Panc1 (cell line): ENCODE results near the gene HOPX. TPM values are rescaled to one million over a fixed set of nuclear protein-coding genes. Genes with fewer than 3 reads are reported as not detected.

Experiments used
- ATAC-seq: fragments of 200-7000 bp; cut with Tn5 transposase; 2 replicates; pipeline ENCODE4 v1.9.1; 2020; ENCODE audit warnings: mild to moderate bottlenecking, moderate library complexity
- BruUV-seq: library from RNA; stranded (reverse); fragments of 400-500 nt; replicated peaks from 2 replicates; lab custom pipeline; 2021; lab: Mats Ljungman, UMichigan
- CTCF ChIA-PET: fragments of 300-600 bp; sonication (Branson Sonifier 250); formaldehyde crosslinking; loops from one replicate; lab custom pipeline; 2022; ENCODE audit warnings: antibody characterized with exemption; lab: Charles Lee
- POLR2A ChIA-PET: fragments of 300-600 bp; sonication (Branson Sonifier 250); formaldehyde crosslinking; loops from one replicate; lab custom pipeline; 2022; ENCODE audit warnings: antibody characterized with exemption; lab: Charles Lee
- DNase-seq: peaks from one replicate; pipeline ENCODE4 v3.0.0-alpha.2; 2010; ENCODE audit warnings: low read depth, low spot score
- H3K27ac ChIP-seq: 2 replicates; pipeline ENCODE4 v1.5.1; 2011; ENCODE audit warnings: mild to moderate bottlenecking, low read length, inconsistent platforms
- H3K27me3 ChIP-seq: fragments of 200-500 bp; sonication (Bioruptor generic); 2 replicates; pipeline ENCODE4 v1.6.0; 2014; ENCODE audit warnings: low read length, inconsistent platforms; ENCODE audit not compliant: control insufficient read depth, insufficient read depth
- H3K36me3 ChIP-seq: fragments of 200-500 bp; sonication (Bioruptor generic); 2 replicates; pipeline ENCODE4 v1.5.1; 2014; ENCODE audit warnings: inconsistent platforms, mild to moderate bottlenecking, low read length, moderate library complexity; ENCODE audit not compliant: control insufficient read depth, insufficient read depth
- H3K4me1 ChIP-seq: 2 replicates; pipeline ENCODE4 v1.5.1; 2011; ENCODE audit warnings: inconsistent platforms, mild to moderate bottlenecking, low read length, moderate library complexity; ENCODE audit not compliant: control insufficient read depth, insufficient read depth
- H3K4me3 ChIP-seq, 2 experiments: 2 replicates each; pipeline ENCODE4 v1.5.1; 2011 to 2012; ENCODE audit warnings: low read depth in 2 of 2, low read length in 2 of 2, mild to moderate bottlenecking in 2 of 2, inconsistent platforms in 1 of 2, moderate library complexity in 1 of 2
- H3K9me3 ChIP-seq: fragments of 200-500 bp; sonication (Bioruptor generic); 2 replicates; pipeline ENCODE4 v1.5.1; 2014; ENCODE audit warnings: low read depth, mild to moderate bottlenecking, inconsistent platforms, low read length, moderate library complexity; ENCODE audit not compliant: control insufficient read depth, insufficient read depth
- CTCF ChIP-seq: fragments of 450-650 bp; IDR thresholded peaks from 2 replicates; pipeline ENCODE4 v1.5.1; 2017; ENCODE audit warnings: mild to moderate bottlenecking
- POLR2AphosphoS5 ChIP-seq: IDR thresholded peaks from 2 replicates; pipeline ENCODE4 v1.6.1; 2012; ENCODE audit warnings: mild to moderate bottlenecking, low read depth, low read length, moderate library complexity
- REST ChIP-seq, 2 experiments: IDR thresholded peaks; 2 replicates each; pipeline ENCODE4 v1.6.1; 2011 to 2012; ENCODE audit warnings: low read depth in 2 of 2, control low read depth in 1 of 2, low read length in 1 of 2, mild to moderate bottlenecking in 1 of 2, moderate library complexity in 1 of 2; ENCODE audit not compliant: insufficient read depth in 1 of 2
- SIN3A ChIP-seq: IDR thresholded peaks from 2 replicates; pipeline ENCODE4 v1.6.1; 2012; ENCODE audit warnings: low read depth, mild to moderate bottlenecking, low read length, moderate library complexity, borderline replicate concordance; ENCODE audit not compliant: insufficient read depth
- TCF7L2 ChIP-seq: IDR thresholded peaks from 2 replicates; pipeline ENCODE4 v1.6.1; 2011; ENCODE audit warnings: mild to moderate bottlenecking, low read depth, low read length, inconsistent platforms
- in situ Hi-C: cut with HindIII; loops from 2 replicates; pipeline ENCODE4 v1.10.0; 2016; ENCODE audit warnings: low sequenced_read_pairs, low pct_unique_long_range_greater_than_20kb
- intact Hi-C: fragments of 100-400 bp; cut with micrococcal nuclease; formaldehyde crosslinking; loops from one replicate; pipeline ENCODE4 v1.10.0; 2022; ENCODE audit not compliant: unreplicated experiment
- total RNA-seq: library from RNA; stranded (reverse); gene quantifications from one replicate; pipeline ENCODE4 v1.2.1, GENCODE V29; 2021; ENCODE audit not compliant: unreplicated experiment

Gene HOPX
- total RNA-seq, 1 experiment from 2014 or later = not detected

- no TSS peak for BruUV-seq
- Histone ChIP-seq H3K27ac (no peak overlapping the region), H3K4me3 (no peak overlapping the region), H3K9me3 (no peaks in the 10 kb centered on the region), H3K36me3 (no peaks in the 10 kb centered on the region), H3K27me3 (no peaks in the 10 kb centered on the region), H3K4me1 (no peaks in the 10 kb centered on the region)
- ChIA-PET POLR2A (no interaction called here), CTCF (no interaction called here)
- ATAC-seq (no peak), DNase-seq (no peak)
- intact Hi-C loops = no loop called here
- in situ Hi-C loops = no loop called here
- no peak for TF ChIP-seq TCF7L2
- no peak for TF ChIP-seq CTCF
- no peak for TF ChIP-seq REST (IDR thresholded peaks at IDR 0.05; ENCODE audit: insufficient read depth in 1 of 2, low read depth in 2 of 2, low read length in 1 of 2)
- TF ChIP-seq POLR2AphosphoS5 = no peak
- no peak for TF ChIP-seq SIN3A
Observed at GRCh38 chr4:56689201-56689969, 8.3 kb upstream of the HOPX start.

- H3K27me3 ChIP-seq = no peaks in the 10 kb centered on the region
- intact Hi-C loops (no loop called here), in situ Hi-C loops (no loop called here)
- BruUV-seq = no TSS peak
- POLR2A ChIA-PET = no interaction called here
- no peaks in the 10 kb centered on the region for H3K4me1 ChIP-seq
- DNase-seq (no peak), ATAC-seq (no peak)
- TF ChIP-seq REST (IDR thresholded peaks at IDR 0.05; ENCODE audit: insufficient read depth in 1 of 2, low read depth in 2 of 2, low read length in 1 of 2) (no peak), CTCF (no peak), TCF7L2 (no peak), POLR2AphosphoS5 (no peak)
- H3K36me3 ChIP-seq = no peaks in the 10 kb centered on the region
- no peaks in the 10 kb centered on the region for H3K9me3 ChIP-seq
- H3K4me3 ChIP-seq = no peak overlapping the region
- CTCF ChIA-PET = no interaction called here
- H3K27ac ChIP-seq = no peak overlapping the region
Observed at GRCh38 chr4:56688094-56688647, 7.1 kb upstream of the HOPX start.
